Parathyroid adenoma (tissue), 2 donors: ENCODE results near the gene TBC1D3E.
"Not testable (repeated sequence)": the region's sequence is repeated elsewhere in the genome, so short reads cannot be mapped to it uniquely, and the experiment has no call there.

Source experiments
- H2AFZ ChIP-seq: fragments of 300-600 bp; sonication (generic); one replicate; pipeline ENCODE4 v1.7.0; 2017; ENCODE audit warnings: antibody characterized with exemption, mild to moderate bottlenecking
- H3K27ac ChIP-seq: fragments of 300-600 bp; sonication (generic); one replicate; pipeline ENCODE4 v1.7.0; 2017
- H3K27me3 ChIP-seq: fragments of 300-600 bp; sonication (generic); one replicate; pipeline ENCODE4 v1.7.0; 2017; ENCODE audit warnings: low read length; ENCODE audit not compliant: control insufficient read depth, insufficient read depth
- H3K36me3 ChIP-seq: fragments of 300-600 bp; sonication (generic); one replicate; pipeline ENCODE4 v1.7.0; 2017; ENCODE audit warnings: low read length; ENCODE audit not compliant: control insufficient read depth, insufficient read depth
- H3K4me1 ChIP-seq: fragments of 300-600 bp; sonication (generic); one replicate; pipeline ENCODE4 v1.7.0; 2017; ENCODE audit warnings: control low read depth
- H3K4me2 ChIP-seq: fragments of 300-600 bp; sonication (generic); one replicate; pipeline ENCODE4 v1.7.0; 2017; ENCODE audit warnings: low read length
- H3K4me3 ChIP-seq: fragments of 300-600 bp; sonication (generic); one replicate; pipeline ENCODE4 v1.7.0; 2017; ENCODE audit warnings: low read depth, low read length
- H3K79me2 ChIP-seq: fragments of 300-600 bp; sonication (generic); one replicate; pipeline ENCODE4 v1.7.0; 2017; ENCODE audit warnings: control low read depth
- H3K9ac ChIP-seq: fragments of 300-600 bp; sonication (generic); one replicate; pipeline ENCODE4 v1.7.0; 2017; ENCODE audit warnings: mild to moderate bottlenecking
- H3K9me3 ChIP-seq: fragments of 300-600 bp; sonication (generic); one replicate; pipeline ENCODE4 v1.7.0; 2017; ENCODE audit warnings: low read length; ENCODE audit not compliant: control insufficient read depth
- donor health status: primary hyperparathyroidism.

TBC1D3E gene

GRCh38 chr17:38127651-38128050 lies at the start of gene TBC1D3E:
TSS of gene TBC1D3E (plus strand) at chr17:38127951. CDS start at chr17:38129496, 1,545 bp downstream.
- not testable (repeated sequence) for H3K27ac ChIP-seq, H3K9ac ChIP-seq, H3K36me3 ChIP-seq, H3K4me3 ChIP-seq, H3K4me1 ChIP-seq, H2AFZ ChIP-seq, H3K79me2 ChIP-seq, H3K4me2 ChIP-seq, H3K27me3 ChIP-seq, H3K9me3 ChIP-seq

- H2AFZ ChIP-seq, H3K4me2 ChIP-seq, H3K27ac ChIP-seq, H3K27me3 ChIP-seq, H3K9me3 ChIP-seq, H3K4me1 ChIP-seq, H3K79me2 ChIP-seq, H3K9ac ChIP-seq, H3K36me3 ChIP-seq, H3K4me3 ChIP-seq: not testable (repeated sequence)
Measured at GRCh38 chr17:38087344-38087743, 40.4 kb upstream of the TBC1D3E start.

- H3K79me2 ChIP-seq, H3K27me3 ChIP-seq, H3K4me2 ChIP-seq, H3K4me3 ChIP-seq, H3K9ac ChIP-seq, H3K4me1 ChIP-seq, H3K36me3 ChIP-seq, H3K27ac ChIP-seq, H2AFZ ChIP-seq, H3K9me3 ChIP-seq: not testable (repeated sequence)
Measured at GRCh38 chr17:38088120-38088519, 39.6 kb upstream of the TBC1D3E start.

- H3K4me2 ChIP-seq, H3K4me3 ChIP-seq, H3K27ac ChIP-seq, H3K9ac ChIP-seq, H2AFZ ChIP-seq, H3K27me3 ChIP-seq, H3K9me3 ChIP-seq, H3K4me1 ChIP-seq, H3K79me2 ChIP-seq, H3K36me3 ChIP-seq: not testable (repeated sequence)
Measured at GRCh38 chr17:38094059-38094694, 33.6 kb upstream of the TBC1D3E start.

- H3K9me3 ChIP-seq, H3K27ac ChIP-seq, H2AFZ ChIP-seq, H3K4me3 ChIP-seq, H3K4me1 ChIP-seq, H3K9ac ChIP-seq, H3K79me2 ChIP-seq, H3K27me3 ChIP-seq, H3K4me2 ChIP-seq, H3K36me3 ChIP-seq: not testable (repeated sequence)
Measured at GRCh38 chr17:38099262-38099661, 28.5 kb upstream of the TBC1D3E start.

- H3K9me3 ChIP-seq, H3K79me2 ChIP-seq, H3K9ac ChIP-seq, H3K4me2 ChIP-seq, H3K27me3 ChIP-seq, H3K36me3 ChIP-seq, H2AFZ ChIP-seq, H3K27ac ChIP-seq, H3K4me1 ChIP-seq, H3K4me3 ChIP-seq: not testable (repeated sequence)
Measured at GRCh38 chr17:38119829-38120228, 7.9 kb upstream of the TBC1D3E start.

- H3K79me2 ChIP-seq, H3K27me3 ChIP-seq, H3K4me2 ChIP-seq, H2AFZ ChIP-seq, H3K4me3 ChIP-seq, H3K9me3 ChIP-seq, H3K36me3 ChIP-seq, H3K4me1 ChIP-seq, H3K9ac ChIP-seq, H3K27ac ChIP-seq: not testable (repeated sequence)
Measured at GRCh38 chr17:38134860-38135259, 7.1 kb downstream of the TBC1D3E start.
